COLO668 (cell line): Measurements from ENCODE around the gene SCLT1.

ENCODE experiments used
- DNase-seq: peaks from one replicate; lab custom pipeline; 2025; ENCODE audit not compliant: unreplicated experiment; lab: John Stamatoyannopoulos, UW

The SCLT1 gene

GRCh38 chr4:128973384-128973783 is 120.0 kb downstream of the SCLT1 start:
- DNase-seq: no peak

GRCh38 chr4:128961405-128961804 is 131.9 kb downstream of the SCLT1 start:
- DNase-seq: no peak

DNA sequence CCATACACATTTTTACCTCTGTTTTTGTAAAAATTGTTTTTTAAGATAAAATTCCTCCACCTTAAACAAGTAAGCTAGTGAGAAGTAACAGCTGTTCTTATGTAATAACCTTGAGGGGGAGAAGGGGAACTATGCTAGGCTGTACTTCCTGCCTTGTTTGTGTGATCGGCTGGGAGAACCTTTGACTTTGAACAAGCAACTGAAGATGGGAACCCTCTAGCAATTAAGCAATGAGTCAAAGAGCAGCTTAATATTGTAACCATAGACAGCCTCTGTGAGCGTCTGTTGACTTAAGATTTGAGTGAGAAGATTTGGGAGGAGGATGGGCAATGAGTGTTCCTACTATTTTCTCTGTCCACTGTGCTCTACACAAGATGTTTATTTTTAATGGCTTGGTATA is 135.1 kb downstream of the SCLT1 start:
- DNase-seq: no peak

DNA sequence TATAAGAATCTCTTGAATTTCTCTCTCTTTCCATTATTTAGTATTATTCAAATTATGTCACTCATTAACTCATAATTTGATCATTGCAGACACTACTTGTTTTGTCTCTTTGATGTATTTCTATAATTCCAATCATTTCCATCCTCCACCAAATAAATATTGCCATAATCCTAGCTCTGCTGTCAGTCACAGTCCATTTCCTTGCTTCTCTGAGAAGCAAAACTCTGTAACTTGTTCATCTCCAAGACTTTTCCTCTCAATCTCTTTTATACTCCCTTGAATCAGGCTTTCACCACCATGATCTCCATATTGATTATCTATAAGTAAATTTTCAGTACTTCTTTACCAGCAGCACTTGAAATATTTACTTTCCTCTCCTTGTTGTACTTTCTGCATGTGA is 135.9 kb downstream of the SCLT1 start:
- DNase-seq: no peak

- no peak for DNase-seq
These were observed 137.6 kb downstream of the SCLT1 start for GRCh38 chr4:128955751-128956150.

DNA sequence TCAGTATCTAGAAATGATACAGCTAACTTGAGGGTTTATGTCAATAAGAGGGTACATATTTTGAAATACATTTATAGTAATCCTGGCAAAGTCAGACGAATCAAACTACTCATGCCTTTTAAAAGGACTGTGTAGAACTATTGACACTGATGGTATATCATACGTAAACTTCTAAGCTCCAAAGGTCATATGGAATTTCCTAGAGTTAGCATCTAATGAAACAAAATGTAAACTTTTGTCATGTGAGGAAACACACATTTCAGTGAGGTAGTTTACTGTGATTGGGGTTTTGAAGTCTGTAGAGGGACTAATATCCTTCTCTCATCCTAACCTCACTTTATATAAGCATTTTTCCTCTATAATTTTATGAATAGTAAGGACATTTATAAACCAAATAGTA is 138.4 kb downstream of the SCLT1 start:
- no peak for DNase-seq

DNA sequence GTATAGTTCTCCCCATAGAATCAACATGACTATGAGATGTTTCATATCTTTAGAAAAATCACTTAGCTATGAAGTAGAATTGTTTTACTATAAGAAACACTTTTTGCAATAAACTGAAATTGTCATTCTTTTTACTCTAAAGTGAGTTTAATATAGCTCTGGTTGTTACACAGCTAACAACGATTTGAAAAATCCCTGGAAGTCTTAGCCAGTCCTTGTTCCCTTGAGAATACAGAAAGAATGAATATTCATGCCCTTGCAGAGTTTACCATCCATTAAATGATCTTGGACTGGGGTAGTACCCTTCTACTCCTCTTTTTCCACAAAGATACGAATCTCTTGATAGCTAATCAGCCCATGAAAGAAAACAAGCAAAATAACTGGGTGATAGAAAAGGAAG is 142.0 kb downstream of the SCLT1 start:
- no peak for DNase-seq

GRCh38 chr4:128950796-128951195 is 142.5 kb downstream of the SCLT1 start:
- no peak for DNase-seq

DNA sequence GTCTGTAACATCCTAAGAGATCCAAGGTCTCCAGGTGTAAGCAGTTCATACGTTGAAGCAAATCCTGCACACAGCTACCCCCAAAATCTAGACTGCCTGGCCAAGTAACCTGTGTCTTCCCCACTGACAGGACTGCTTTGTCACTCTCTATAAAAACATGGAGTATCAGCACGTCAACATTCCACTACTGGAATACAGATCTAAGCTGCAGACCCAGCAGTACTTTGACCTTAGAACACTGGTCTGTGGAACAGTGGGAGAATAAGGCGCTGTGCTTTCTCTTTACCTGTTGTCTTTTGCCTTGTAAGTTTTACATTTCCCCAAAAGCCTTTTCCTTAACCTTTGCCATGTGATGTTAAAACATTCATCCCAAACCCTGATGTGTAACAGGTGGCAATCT is 146.4 kb downstream of the SCLT1 start:
- DNase-seq: no peak

DNA sequence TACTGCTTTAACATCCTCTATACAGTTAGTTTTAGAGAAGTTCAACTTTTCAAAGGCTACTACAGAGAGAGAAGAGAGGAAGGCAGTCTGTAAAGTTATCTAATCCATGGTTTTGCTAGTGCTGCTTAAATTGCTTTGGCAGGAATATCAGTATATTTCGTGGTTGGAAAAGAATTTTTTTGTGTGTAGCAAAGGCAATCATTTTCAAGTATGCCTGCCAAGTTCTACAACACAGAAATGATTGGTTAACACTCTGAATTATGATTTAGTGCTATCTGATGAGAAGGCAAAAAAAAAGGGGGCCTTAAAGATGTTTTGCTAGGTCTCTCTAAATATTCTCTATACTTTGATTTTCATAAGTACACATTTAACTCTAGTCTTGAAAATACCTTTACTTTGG is 150.7 kb downstream of the SCLT1 start:
- DNase-seq: no peak

GRCh38 chr4:128940971-128941370 is 152.4 kb downstream of the SCLT1 start:
- DNase-seq: no peak

GRCh38 chr4:128930051-128930450 is 163.3 kb downstream of the SCLT1 start:
- no peak for DNase-seq

DNA sequence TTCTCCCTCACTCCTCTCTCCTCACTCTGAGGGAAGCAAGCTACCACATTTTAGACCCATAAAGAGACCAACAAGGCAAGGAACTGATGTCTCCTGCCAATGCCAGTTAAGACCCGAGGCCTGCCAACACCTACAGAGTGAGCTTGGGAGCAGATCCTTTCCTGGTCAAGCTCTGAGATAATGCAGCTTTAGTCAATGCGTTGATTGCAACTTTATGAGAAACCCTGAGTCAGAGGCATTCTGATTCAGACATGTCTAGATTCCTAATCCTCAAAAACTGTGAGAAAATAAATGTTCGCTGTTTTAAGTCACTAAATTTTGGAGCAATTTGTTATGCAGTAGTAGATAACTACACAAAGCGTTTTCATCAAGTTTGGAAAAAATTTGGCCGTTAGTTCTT is 168.4 kb downstream of the SCLT1 start:
- DNase-seq: no peak

GRCh38 chr4:128921954-128922353 is 171.4 kb downstream of the SCLT1 start:
- DNase-seq: no peak

GRCh38 chr4:128917781-128918180 is 175.6 kb downstream of the SCLT1 start:
- DNase-seq: no peak

DNA sequence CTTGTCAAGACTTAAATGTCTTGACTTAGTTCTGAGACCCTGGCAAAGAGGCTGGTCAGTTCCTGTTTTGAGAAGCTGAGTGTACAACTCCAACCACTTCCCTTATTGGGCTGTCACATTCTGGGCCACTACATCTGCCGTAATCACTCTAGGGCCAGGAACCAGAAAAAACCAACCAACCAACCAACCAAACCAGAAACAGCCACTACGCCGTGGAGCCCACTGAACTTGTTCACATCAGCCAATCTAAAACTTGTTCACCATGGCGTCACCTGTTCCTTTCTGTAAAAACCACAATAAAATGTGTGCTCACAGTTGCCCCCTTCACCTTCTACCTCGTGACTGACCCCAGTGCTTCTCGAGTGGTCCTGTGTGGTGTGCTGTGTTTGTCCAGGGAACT is 176.5 kb downstream of the SCLT1 start:
- no peak for DNase-seq

DNA sequence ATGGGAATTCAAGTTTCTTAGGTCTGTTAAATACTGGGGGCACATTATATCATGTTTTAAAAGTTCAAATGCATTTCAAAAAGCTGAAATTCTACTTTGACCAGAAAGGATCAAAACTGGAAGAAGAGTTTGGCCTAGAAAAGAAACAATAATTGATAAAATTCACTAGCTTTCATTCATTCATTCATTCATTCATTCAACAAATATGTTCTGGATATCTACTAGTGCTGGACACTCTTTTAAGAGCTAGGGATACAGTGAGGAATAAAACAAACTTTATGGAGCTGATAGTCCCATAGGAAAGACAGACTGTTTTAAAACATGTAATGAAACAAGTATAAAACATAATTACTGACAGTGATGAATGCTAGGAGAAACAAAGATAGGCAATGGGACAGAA is 177.8 kb downstream of the SCLT1 start:
- DNase-seq: no peak

- DNase-seq: no peak
These were observed 180.1 kb downstream of the SCLT1 start for GRCh38 chr4:128913228-128913627.

DNA sequence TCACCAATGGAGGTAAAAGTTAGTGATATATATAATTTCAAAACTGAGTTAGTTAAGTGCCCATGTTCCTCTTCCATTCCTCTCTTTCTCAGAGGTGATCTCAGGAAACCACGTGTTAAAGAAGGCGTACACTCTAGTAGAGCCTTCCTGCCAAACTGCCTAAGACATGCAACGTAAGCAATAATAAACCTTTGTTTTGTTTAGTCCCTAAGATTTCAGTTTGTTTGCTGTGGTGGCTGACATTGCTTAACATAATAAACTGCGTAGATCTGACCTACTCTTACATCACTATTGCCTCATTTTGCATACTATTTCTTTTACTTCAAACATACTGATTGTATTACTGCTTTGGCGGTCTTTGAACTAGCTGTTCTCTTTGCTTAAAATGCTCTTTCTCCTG is 184.6 kb downstream of the SCLT1 start:
- no peak for DNase-seq

- no peak for DNase-seq
These were observed 185.4 kb downstream of the SCLT1 start for GRCh38 chr4:128907981-128908380.

GRCh38 chr4:128906581-128906980 is 186.8 kb downstream of the SCLT1 start:
- no peak for DNase-seq

- no peak for DNase-seq
These were observed 188.5 kb downstream of the SCLT1 start for GRCh38 chr4:128904821-128905220.

GRCh38 chr4:128880662-128881061 is 212.7 kb downstream of the SCLT1 start:
- no peak for DNase-seq

- DNase-seq: no peak
These were observed 213.4 kb downstream of the SCLT1 start for GRCh38 chr4:128879971-128880370.
